T-helper 17 cell (primary cell): ENCODE results near the gene GNAZ. TPM values are rescaled to one million over a fixed set of nuclear protein-coding genes. Genes with fewer than 3 reads are reported as not detected.

Experiments
- ATAC-seq: fragments of 150-1000 bp; cut with Tn5 transposase; 2 replicates; pipeline ENCODE4 v1.10.0; 2021; ENCODE audit warnings: mild to moderate bottlenecking, moderate library complexity
- DNase-seq, 3 donors: peaks; one replicate each; pipeline versions ENCODE4 v3.0.0 to v3.0.0-alpha.2; 2020 to 2021
- H3K9me3 ChIP-seq: one replicate; pipeline ENCODE4 v1.7.0; 2013; ENCODE audit warnings: low read length, mild to moderate bottlenecking; ENCODE audit not compliant: control insufficient read depth, poor library complexity, severe bottlenecking
- H3K27ac Mint-ChIP-seq: one replicate; pipeline ENCODE4 v1.8.0; 2022; ENCODE audit warnings: mild to moderate bottlenecking, moderate library complexity, mixed read lengths
- H3K27me3 Mint-ChIP-seq: one replicate; pipeline ENCODE4 v1.8.0; 2022; ENCODE audit warnings: mixed read lengths
- H3K36me3 Mint-ChIP-seq: one replicate; pipeline ENCODE4 v1.8.0; 2022; ENCODE audit warnings: low read depth, mixed read lengths
- H3K4me1 Mint-ChIP-seq: one replicate; pipeline ENCODE4 v1.8.0; 2022; ENCODE audit warnings: mild to moderate bottlenecking, mixed read lengths
- H3K4me3 Mint-ChIP-seq: one replicate; pipeline ENCODE4 v1.8.0; 2022; ENCODE audit warnings: mild to moderate bottlenecking, moderate library complexity, mixed read lengths
- total RNA-seq, 4 donors: library from RNA in 2 of 4; stranded (reverse) in 2 of 4; gene quantifications; one replicate each; pipeline ENCODE4 v1.2.3 and lab custom pipeline; 2022 to 2026

Gene GNAZ
- total RNA-seq, 2 donors from 2014 or later, result 1.4 to 44.1 TPM

GRCh38 chr22:23147617-23148387, 77.5 kb downstream of the GNAZ start:
- DNase-seq (no peak), ATAC-seq (no peak)
- H3K27ac Mint-ChIP-seq, result peak overlapping the region; percentile 99
- H3K4me3 Mint-ChIP-seq, result no peak overlapping the region
- no peaks in the 10 kb centered on the region for H3K36me3 Mint-ChIP-seq
- peaks cover 31% of the 10 kb centered on the region for H3K4me1 Mint-ChIP-seq
- H3K27me3 Mint-ChIP-seq, result no peaks in the 10 kb centered on the region
- no peaks in the 10 kb centered on the region for H3K9me3 ChIP-seq

DNA sequence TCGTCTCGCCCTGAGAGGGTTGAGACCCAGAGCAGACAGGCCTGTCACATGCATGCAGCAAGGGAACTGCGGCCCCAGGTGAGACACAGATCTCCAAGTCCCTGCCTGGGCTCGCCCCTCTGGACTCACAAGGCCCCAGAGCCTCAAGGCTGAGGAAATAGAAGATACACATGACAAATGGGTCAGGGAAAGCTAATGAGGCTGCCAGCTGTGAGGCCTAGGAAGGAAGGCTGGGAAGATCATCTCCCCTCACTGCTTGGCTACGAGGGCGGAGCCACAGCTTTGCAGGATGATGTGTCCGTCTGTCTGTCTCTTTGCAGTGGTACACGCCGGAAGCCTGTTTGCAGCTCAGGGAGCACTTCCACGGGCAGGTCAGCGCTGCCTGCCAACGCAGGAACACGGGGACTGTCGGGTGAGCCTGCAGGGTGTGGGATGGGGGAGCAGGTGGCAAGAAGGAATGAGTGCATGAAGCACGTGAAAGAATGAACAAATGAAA, 79.5 kb downstream of the GNAZ start:
- H3K27me3 Mint-ChIP-seq, result no peaks in the 10 kb centered on the region
- H3K4me3 Mint-ChIP-seq, result peak overlapping the region; percentile 52
- no peaks in the 10 kb centered on the region for H3K9me3 ChIP-seq
- H3K4me1 Mint-ChIP-seq, result peaks cover 30% of the 10 kb centered on the region
- H3K36me3 Mint-ChIP-seq, result no peaks in the 10 kb centered on the region
- no peak for DNase-seq
- no peak overlapping the region for H3K27ac Mint-ChIP-seq
- no peak for ATAC-seq

DNA sequence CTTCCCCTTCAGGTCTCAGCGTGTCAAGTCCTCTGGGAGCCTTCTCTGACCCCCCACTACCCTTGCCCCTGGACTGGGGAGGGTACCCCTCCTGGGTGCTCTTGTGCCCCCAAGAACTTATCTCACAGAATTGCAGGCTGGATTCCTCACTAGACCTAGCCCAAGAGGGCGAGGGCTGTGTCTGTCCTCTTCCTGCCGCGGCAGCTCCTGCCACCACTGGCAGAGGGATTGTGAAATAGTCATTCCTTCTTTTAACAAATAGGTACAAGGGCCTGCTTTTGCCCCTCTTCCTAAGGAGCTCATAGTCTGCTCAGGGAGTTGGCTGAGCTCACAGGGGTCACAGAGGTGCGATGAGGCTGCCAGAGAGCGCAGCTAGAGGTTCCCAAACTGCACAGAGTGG, 80.4 kb downstream of the GNAZ start:
- no peak for ATAC-seq
- no peaks in the 10 kb centered on the region for H3K9me3 ChIP-seq
- Mint-ChIP-seq H3K36me3 (no peaks in the 10 kb centered on the region), H3K4me1 (peaks cover 25% of the 10 kb centered on the region), H3K27me3 (no peaks in the 10 kb centered on the region), H3K4me3 (no peak overlapping the region), H3K27ac (peak overlapping the region; percentile 74)
- DNase-seq, result no peak

DNA sequence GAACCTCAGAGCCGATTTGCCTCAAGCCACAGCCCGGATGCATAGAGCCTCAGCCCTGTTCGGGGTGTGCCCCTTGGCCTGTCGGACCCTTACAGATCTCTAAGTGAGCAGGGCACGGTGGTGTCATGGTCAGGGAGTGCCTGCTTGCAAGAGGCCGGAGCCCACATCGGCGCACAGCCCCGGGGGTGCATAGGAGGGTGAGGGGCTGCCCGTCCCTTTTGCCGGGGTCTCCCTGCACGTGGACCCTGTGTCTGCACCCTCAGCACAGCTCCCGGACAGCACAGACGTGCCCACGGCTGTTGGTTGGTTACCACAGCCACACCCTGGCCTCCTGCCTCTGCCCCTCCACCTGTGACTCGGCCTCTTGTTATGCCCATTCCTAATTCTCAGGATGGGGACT, 81.5 kb downstream of the GNAZ start:
- DNase-seq (no peak), ATAC-seq (no peak)
- no peaks in the 10 kb centered on the region for H3K9me3 ChIP-seq
- Mint-ChIP-seq H3K4me3 (no peak overlapping the region), H3K27ac (no peak overlapping the region), H3K36me3 (no peaks in the 10 kb centered on the region), H3K4me1 (peaks cover 25% of the 10 kb centered on the region), H3K27me3 (no peaks in the 10 kb centered on the region)

DNA sequence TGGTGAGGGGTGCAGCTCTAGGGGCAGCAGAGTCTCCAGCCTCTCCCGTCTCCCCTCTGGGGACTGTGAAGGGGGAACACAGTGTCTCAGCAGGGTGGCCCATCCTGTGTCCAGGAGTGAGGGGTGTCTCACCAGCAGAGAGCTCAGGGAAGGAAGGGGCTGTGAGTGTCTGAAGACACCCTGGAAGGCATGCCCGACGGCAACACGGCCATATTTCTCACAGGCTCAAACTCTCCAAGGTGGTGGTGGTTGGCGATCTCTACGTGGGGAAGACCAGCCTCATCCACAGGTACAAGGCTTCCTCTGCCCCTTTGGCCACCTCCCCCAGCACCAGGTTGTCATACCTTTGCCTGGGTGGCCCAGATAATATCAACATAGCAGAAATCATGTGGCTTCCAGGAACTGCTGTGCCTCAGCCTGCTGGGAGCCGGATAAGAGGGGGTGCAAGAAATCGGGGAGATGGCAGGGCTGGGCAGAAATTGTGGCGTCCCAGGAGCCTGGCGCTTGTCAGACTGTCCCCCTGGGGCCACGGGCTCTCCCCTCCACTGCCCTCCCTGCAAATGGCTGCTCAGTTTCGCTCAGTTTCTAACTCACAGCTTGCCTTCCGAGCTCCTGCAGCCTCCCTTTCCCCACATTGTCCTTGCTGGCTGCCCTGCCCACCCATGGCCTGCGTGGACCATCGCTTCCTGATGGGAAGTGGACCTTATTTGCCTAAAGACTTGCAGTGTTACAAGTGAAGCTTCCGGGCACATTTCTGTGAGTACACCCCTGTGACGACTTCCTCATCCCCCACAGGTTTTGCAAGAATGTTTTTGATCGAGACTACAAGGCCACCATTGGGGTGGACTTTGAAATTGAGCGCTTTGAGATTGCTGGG, 82.2 kb downstream of the GNAZ start:
- Mint-ChIP-seq H3K27ac (peak overlapping the region; percentile 88), H3K36me3 (no peaks in the 10 kb centered on the region), H3K4me1 (peaks cover 25% of the 10 kb centered on the region), H3K27me3 (no peaks in the 10 kb centered on the region), H3K4me3 (no peak overlapping the region)
- DNase-seq (no peak), ATAC-seq (no peak)
- no peaks in the 10 kb centered on the region for H3K9me3 ChIP-seq

DNA sequence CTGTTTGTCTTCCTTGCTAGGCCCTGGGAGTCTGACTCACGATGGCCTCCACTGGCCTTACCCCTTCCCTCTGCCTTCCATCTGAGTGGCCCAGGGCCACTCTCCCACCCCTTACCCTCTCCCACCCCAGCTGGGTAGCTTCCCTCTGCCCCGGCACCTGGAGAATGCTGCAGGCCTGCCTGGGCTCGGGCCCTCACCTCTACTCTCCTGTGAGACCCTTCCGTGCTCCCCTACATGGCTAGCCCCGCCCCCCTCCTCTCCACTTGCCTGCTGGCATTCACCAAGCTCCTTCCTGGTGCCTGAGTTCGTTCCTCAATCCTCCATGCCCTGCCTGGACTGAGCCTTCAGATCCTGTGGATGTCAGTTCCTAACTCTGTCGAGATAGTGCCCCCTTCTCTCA, 83.7 kb downstream of the GNAZ start:
- Mint-ChIP-seq H3K27ac (peak overlapping the region; percentile 88), H3K36me3 (no peaks in the 10 kb centered on the region), H3K4me3 (no peak overlapping the region), H3K4me1 (peaks cover 23% of the 10 kb centered on the region), H3K27me3 (no peaks in the 10 kb centered on the region)
- ATAC-seq (no peak), DNase-seq (no peak)
- no peaks in the 10 kb centered on the region for H3K9me3 ChIP-seq

DNA sequence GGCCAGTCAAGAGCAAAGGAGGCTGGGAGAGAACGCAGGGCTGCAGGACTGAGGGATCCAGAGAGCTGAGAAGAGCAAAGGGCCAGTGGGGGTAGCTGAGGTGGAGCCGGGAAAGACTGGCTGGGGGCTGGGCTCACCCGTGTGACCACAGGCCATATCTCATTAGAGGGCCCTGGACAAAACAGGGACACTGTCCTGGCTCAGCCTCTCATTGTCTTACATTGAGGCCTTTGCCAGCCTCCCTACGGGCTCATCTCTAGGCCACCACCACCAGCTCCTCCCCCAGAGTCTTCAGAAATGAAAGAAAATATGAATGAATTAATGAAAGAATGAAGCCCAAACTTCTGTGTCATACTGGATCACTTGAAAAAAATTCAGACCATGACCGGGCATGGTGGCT, 84.1 kb downstream of the GNAZ start:
- no peaks in the 10 kb centered on the region for H3K9me3 ChIP-seq
- ATAC-seq, result no peak
- peaks cover 23% of the 10 kb centered on the region for H3K4me1 Mint-ChIP-seq

DNA sequence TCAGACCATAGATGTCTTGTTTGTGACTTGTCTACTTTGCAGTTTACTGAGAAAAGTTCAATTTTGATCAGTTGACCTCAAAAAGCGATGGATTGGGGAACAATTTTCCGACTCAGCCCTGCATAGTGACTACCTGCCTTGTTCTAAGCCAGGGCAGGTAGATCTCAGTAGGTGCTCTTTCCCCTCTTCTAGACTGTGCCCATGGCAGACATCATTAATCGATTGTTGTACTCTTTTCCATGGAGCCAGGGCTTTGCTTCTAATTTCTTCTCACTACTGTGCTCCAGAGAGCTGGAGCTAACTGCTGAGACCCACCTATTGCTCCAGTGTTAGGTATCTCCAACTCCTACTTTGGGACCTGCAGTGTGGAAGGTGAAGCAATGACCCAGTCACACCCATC, 84.8 kb downstream of the GNAZ start:
- DNase-seq (no peak), ATAC-seq (no peak)
- peaks cover 17% of the 10 kb centered on the region for H3K4me1 Mint-ChIP-seq
- no peaks in the 10 kb centered on the region for H3K9me3 ChIP-seq
- no peaks in the 10 kb centered on the region for H3K27me3 Mint-ChIP-seq
- no peak overlapping the region for H3K4me3 Mint-ChIP-seq
- no peak overlapping the region for H3K27ac Mint-ChIP-seq
- H3K36me3 Mint-ChIP-seq, result no peaks in the 10 kb centered on the region

More for the DNA sequence above, 84.1 kb downstream of the GNAZ start:
- no peak for DNase-seq
- no peak overlapping the region for H3K4me3 Mint-ChIP-seq
- no peaks in the 10 kb centered on the region for H3K27me3 Mint-ChIP-seq
- no peaks in the 10 kb centered on the region for H3K36me3 Mint-ChIP-seq
- peak overlapping the region; percentile 88 for H3K27ac Mint-ChIP-seq

DNA sequence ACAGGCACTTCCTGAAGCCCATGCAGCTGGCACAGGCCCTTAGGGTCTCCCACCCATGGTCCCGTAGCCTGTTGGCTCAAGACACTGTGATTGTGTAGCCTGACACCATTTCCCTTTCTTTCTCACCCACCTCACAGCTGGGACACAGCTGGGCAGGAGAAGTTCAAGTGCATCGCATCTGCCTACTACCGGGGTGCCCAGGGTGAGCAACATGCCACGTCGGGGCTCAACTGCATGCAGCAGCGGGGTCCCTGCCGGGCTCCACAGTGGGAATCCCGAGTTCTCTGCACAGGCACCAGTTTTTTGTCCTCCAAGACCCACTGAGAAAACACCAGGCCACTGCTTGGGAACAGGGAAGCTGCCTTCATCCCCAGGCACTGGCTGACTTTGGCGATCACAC, 85.5 kb downstream of the GNAZ start:
- no peaks in the 10 kb centered on the region for H3K9me3 ChIP-seq
- no peak overlapping the region for H3K4me3 Mint-ChIP-seq

DNA sequence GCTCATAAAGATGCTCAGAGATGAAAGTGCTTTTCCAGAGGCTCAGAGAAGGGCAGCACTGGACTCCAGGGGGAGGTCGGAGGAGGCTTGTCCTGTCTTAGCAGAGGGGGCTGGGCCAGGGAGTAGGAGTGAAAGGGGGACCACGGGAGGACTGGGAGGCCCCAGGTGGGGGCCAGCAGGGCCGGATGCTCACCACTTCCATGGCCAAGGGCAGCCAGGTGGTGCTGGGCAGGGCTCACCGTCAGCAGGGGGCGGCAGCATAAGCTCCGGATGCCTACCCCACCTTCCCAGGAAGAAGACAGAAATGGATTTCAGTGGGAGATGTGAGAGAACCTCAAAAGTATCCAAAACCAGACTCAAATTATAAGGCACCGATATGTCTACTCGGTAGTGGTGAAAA, 86.0 kb downstream of the GNAZ start:
- H3K4me1 Mint-ChIP-seq, result peaks cover 11% of the 10 kb centered on the region
- H3K27me3 Mint-ChIP-seq, result no peaks in the 10 kb centered on the region
- no peaks in the 10 kb centered on the region for H3K9me3 ChIP-seq
- H3K27ac Mint-ChIP-seq, result no peak overlapping the region
- no peak for ATAC-seq
- H3K36me3 Mint-ChIP-seq, result no peaks in the 10 kb centered on the region
- H3K4me3 Mint-ChIP-seq, result no peak overlapping the region
- DNase-seq, result no peak

More for the DNA sequence above, 85.5 kb downstream of the GNAZ start:
- no peaks in the 10 kb centered on the region for H3K36me3 Mint-ChIP-seq
- H3K4me1 Mint-ChIP-seq, result peaks cover 14% of the 10 kb centered on the region
- H3K27ac Mint-ChIP-seq, result no peak overlapping the region
- no peak for ATAC-seq
- DNase-seq, result no peak
- no peaks in the 10 kb centered on the region for H3K27me3 Mint-ChIP-seq

DNA sequence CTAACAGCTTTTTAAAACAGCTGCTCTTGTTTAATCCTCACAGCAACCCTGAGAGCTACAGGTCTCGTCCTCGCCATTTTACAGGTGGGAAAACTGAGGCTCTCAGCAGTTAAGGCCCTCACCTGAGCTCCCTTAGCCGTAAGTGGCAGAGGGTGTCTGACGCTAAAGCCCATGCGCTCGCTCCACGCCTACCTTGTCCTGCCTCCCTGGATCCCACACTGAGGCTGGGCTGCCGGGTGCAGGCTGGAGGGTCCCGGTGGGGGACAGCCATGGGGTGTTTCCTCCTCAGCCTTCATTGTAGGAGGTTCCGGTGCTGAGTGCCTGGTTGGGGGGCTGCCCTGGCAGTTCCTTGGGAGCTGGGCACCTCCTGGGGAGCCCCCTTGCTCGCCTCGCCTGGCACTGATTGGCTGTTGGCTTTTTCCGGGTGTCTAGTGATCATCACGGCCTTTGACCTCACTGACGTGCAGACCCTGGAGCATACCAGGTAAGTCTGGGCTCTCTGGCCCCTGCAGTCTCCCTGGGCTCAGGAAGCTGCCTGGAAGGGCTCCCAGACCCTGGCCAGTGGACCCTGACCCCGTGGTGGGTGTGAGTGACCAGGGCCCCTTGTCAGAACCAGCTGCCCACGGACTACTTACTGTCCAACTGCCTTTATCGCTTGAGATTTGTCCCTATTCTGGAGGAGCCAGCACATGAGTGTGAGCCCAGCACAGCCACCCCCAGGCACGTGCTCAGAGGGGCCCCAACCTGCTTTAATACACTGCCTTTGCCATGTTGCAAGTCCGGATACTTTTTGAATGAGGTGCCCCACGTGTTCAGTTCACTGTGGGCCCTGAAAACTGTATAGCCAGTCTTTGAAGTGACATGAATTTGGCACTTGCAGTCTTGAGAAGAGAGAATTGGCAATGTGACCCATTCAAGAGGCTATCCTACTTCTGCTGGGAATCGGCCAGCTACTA, 87.5 kb downstream of the GNAZ start:
- peaks cover 12% of the 10 kb centered on the region for H3K4me1 Mint-ChIP-seq
- H3K4me3 Mint-ChIP-seq, result no peak overlapping the region
- DNase-seq (no peak), ATAC-seq (no peak)
- no peak overlapping the region for H3K27ac Mint-ChIP-seq
- no peaks in the 10 kb centered on the region for H3K36me3 Mint-ChIP-seq
- H3K27me3 Mint-ChIP-seq, result no peaks in the 10 kb centered on the region
- no peaks in the 10 kb centered on the region for H3K9me3 ChIP-seq

DNA sequence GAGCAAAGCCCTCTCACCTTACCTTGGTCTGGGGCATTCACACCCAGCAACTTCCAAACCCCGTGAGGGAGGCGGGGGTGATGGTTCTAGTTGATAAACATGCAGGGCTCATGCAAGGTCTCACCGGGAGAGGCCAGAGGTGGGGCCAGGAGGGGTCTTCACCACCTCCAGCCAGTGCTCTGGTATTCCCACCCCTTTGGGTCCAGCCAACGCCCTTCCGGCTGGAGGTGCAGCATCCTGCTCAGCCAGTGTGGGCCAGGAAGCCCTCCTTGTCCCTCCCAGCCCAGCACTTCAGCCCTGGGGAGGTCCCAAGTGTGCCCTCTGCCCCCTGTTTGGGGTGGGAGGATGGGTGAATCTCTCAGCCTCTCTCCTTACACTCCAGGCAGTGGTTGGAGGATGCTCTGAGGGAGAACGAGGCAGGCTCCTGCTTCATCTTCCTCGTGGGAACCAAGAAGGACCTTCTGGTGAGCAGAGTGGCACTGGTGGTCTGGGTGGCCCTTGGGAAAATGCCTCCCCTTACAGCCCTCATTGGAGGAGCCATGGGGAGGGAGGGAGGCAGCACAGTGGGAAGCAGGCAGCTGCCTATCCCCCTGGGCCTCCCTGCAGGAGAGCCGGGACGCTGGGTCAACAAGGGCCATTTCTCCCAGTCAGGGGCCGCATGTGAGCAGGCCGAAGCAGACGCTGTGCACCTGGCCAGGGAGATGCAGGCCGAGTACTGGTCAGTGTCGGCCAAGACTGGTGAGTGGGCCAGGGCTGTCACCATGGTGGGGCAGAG, 88.4 kb downstream of the GNAZ start:
- no peaks in the 10 kb centered on the region for H3K27me3 Mint-ChIP-seq
- no peaks in the 10 kb centered on the region for H3K36me3 Mint-ChIP-seq
- no peak overlapping the region for H3K27ac Mint-ChIP-seq
- no peak for DNase-seq
- H3K4me1 Mint-ChIP-seq, result peaks cover 7% of the 10 kb centered on the region
- no peaks in the 10 kb centered on the region for H3K9me3 ChIP-seq
- no peak overlapping the region for H3K4me3 Mint-ChIP-seq
- no peak for ATAC-seq
